IPS DF 6.9 (cell line): ENCODE results near the gene ZHX3.

Experiments
- DNase-seq: peaks from one replicate; pipeline ENCODE4 v3.0.0-alpha.2; 2013; ENCODE audit warnings: low read depth, low spot score
- H3K27ac ChIP-seq: one replicate; pipeline ENCODE4 v1.5.1; 2013; ENCODE audit warnings: low read length, control low read depth
- H3K27me3 ChIP-seq: 2 replicates; pipeline ENCODE4 v1.6.1; 2013; ENCODE audit warnings: mild to moderate bottlenecking, low read length; ENCODE audit not compliant: control insufficient read depth, insufficient read depth
- H3K36me3 ChIP-seq: 2 replicates; pipeline ENCODE4 v1.6.1; 2013; ENCODE audit warnings: low read length; ENCODE audit not compliant: control insufficient read depth, insufficient read depth
- H3K4me1 ChIP-seq: 2 replicates; pipeline ENCODE4 v1.6.1; 2013; ENCODE audit warnings: low read length; ENCODE audit not compliant: control insufficient read depth, insufficient read depth
- H3K4me3 ChIP-seq: 2 replicates; pipeline ENCODE4 v1.5.1; 2013; ENCODE audit warnings: mild to moderate bottlenecking, low read length
- H3K9me3 ChIP-seq: 2 replicates; pipeline ENCODE4 v1.6.1; 2013; ENCODE audit warnings: low read length, inconsistent platforms; ENCODE audit not compliant: control insufficient read depth, insufficient read depth
- WGBS: extraction: QIAGEN DNeasy Blood & Tissue Kit; methylation state at CpG from one replicate; pipeline ENCODE4 v1.1.7; 2013; ENCODE audit warnings: mixed read lengths, missing lambda C conversion rate; ENCODE audit not compliant: insufficient read length, insufficient coverage; 5-methylcytosine and 5-hydroxymethylcytosine counted together

The ZHX3 gene

DNA sequence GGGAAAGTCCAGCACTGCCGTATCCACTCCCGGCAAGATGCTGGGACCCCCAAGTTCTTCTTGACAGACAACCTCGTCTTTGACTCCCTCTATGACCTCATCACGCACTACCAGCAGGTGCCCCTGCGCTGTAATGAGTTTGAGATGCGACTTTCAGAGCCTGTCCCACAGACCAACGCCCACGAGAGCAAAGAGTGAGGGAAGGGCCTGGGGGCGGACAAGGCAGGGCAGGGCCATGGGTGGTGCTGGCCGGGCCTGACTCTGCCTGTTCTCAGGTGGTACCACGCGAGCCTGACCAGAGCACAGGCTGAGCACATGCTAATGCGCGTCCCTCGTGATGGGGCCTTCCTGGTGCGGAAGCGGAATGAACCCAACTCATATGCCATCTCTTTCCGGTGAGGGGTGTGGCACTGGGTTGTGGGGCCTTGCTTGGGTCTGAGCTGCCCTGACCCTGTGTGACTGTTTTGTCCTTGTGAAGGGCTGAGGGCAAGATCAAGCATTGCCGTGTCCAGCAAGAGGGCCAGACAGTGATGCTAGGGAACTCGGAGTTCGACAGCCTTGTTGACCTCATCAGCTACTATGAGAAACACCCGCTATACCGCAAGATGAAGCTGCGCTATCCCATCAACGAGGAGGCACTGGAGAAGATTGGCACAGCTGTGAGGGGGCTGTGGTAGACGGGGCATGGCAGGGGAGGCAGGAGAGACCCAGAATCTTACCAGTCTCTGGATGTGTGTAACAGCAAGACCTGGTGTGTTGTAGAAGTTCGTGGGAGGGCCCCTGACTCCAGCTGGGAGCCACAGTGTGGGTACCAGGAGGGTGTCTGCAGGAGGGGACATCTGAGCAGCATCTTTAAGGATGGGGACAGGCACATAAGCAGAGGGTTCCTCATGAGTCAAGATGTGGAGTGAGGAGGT is 151.1 kb downstream of the ZHX3 start:
- Histone ChIP-seq H3K4me1 (no peaks in the 10 kb centered on the region), H3K36me3 (peaks cover 77% of the 10 kb centered on the region), H3K27ac (no peak overlapping the region), H3K27me3 (no peaks in the 10 kb centered on the region), H3K9me3 (no peaks in the 10 kb centered on the region), H3K4me3 (no peak overlapping the region)
- DNase-seq: no peak
- WGBS: no CpG with 5 or more reads among the region's 27 CpGs

DNA sequence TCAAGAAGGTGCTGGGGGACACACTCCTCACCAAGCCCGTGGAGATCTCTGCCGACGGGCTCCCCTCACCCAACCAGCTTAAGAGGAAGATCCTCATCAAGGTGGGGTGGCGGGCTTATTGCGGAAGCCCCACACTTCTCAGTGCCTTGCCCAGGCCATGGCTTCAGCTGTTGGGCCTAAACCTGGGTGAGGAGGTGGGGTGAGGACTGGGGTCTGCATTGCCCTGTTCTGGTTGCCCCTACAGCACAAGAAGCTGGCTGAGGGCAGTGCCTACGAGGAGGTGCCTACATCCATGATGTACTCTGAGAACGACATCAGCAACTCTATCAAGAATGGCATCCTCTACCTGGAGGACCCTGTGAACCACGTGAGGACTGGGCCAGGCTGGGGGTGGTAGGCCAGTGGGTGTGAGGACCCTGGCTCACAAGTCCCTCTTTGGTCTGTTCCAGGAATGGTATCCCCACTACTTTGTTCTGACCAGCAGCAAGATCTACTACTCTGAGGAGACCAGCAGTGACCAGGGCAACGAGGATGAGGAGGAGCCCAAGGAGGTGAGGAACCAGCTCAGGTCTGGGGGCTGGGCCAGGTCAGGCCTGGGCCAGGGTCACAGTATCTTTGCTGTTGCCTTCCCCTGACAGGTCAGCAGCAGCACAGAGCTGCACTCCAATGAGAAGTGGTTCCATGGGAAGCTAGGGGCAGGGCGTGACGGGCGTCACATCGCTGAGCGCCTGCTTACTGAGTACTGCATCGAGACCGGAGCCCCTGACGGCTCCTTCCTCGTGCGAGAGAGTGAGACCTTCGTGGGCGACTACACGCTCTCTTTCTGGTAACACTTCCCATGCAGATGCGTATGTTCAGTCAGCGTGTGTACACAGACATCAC is 152.3 kb downstream of the ZHX3 start:
- Histone ChIP-seq H3K27me3 (no peaks in the 10 kb centered on the region), H3K4me3 (no peak overlapping the region), H3K4me1 (no peaks in the 10 kb centered on the region), H3K36me3 (peaks cover 72% of the 10 kb centered on the region), H3K9me3 (no peaks in the 10 kb centered on the region), H3K27ac (no peak overlapping the region)
- WGBS: no CpG with 5 or more reads among the region's 24 CpGs
- DNase-seq: no peak

DNA sequence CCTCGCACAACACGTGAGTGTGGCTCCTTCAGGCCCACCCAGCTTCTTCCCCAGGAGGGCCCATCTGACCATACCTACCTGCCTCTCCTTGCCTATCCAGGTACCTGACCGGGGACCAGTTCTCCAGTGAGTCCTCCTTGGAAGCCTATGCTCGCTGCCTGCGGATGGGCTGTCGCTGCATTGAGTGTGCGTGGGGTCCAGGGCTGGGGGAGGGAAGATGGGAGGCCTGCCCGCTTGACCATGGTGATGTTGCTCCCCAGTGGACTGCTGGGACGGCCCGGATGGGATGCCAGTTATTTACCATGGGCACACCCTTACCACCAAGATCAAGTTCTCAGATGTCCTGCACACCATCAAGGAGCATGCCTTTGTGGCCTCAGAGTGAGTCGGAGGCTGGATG is 153.7 kb downstream of the ZHX3 start:
- no peak overlapping the region for H3K27ac ChIP-seq
- H3K4me1 ChIP-seq: no peaks in the 10 kb centered on the region

DNA sequence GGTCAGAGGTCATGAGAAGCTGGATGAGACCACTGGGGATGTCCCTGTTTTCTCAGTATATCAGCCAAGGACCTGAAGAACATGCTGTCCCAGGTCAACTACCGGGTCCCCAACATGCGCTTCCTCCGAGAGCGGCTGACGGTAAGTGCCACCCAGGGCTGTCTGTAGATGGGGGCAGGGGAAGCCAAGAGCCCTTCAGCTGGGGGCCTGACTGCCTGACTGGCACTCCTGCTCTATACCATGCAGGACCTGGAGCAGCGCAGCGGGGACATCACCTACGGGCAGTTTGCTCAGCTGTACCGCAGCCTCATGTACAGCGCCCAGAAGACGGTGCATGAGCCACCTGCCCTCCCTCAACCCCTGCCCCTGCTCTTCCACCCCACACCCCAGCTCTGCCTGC is 155.1 kb downstream of the ZHX3 start:
- Histone ChIP-seq H3K27ac (no peak overlapping the region), H3K27me3 (no peaks in the 10 kb centered on the region), H3K4me1 (no peaks in the 10 kb centered on the region; the same call in 1 of the 2 replicates), H3K4me3 (no peak overlapping the region), H3K36me3 (peaks cover 56% of the 10 kb centered on the region), H3K9me3 (no peaks in the 10 kb centered on the region)
- DNase-seq: no peak
- WGBS: no CpG with 5 or more reads among the region's 11 CpGs

More for the DNA sequence above, 153.7 kb downstream of the ZHX3 start:
- Histone ChIP-seq H3K27me3 (no peaks in the 10 kb centered on the region), H3K4me3 (no peak overlapping the region), H3K36me3 (peaks cover 67% of the 10 kb centered on the region), H3K9me3 (no peaks in the 10 kb centered on the region)
- DNase-seq: no peak
- no CpG with 5 or more reads among the region's 11 CpGs for WGBS

DNA sequence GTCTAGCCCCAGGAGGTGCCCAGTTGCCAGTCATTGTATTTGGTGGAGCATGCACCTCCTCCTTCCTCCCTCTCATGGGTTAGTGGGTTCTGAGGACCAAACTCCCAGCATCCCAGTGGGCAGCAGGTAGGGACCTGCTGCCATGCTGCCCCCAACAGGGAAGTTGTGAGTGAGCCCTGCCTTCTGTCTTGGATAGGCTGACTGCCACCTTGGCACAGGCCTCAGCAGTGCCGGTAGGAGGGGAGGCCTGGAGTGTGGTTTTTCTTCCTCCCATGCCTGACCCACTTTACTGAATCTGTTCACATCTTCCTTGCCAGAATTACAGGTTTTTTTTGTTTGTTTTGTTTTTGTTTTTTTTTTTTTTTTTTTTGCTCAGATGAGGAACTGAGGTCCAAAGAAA is 155.6 kb downstream of the ZHX3 start:
- no peak for DNase-seq
- Histone ChIP-seq H3K4me1 (peaks cover 1% of the 10 kb centered on the region; the same call in 1 of the 2 replicates), H3K9me3 (no peaks in the 10 kb centered on the region), H3K27me3 (no peaks in the 10 kb centered on the region), H3K4me3 (no peak overlapping the region), H3K36me3 (peaks cover 52% of the 10 kb centered on the region), H3K27ac (no peak overlapping the region)
- no CpG with 5 or more reads among the region's 1 CpG for WGBS

DNA sequence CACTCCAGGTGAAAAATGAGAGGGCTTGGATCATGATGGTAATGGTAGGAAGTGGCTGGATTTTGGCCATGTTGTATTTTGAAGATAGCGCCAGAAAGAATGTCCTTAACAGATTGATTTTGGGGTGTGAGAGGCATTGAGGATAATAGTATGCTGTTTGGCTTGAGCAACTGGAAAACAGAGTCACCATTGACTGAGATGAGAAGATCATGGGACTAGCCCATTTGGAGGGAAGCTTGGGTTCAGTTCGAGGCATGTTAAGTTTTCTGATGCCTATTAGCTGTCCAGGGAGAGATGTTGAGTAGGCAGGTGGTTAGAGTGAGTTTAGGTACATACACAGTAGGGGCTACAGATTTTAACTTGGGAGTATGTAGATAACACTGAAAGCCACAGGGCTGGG is 156.8 kb downstream of the ZHX3 start:
- WGBS: no CpG with 5 or more reads among the region's 2 CpGs

DNA sequence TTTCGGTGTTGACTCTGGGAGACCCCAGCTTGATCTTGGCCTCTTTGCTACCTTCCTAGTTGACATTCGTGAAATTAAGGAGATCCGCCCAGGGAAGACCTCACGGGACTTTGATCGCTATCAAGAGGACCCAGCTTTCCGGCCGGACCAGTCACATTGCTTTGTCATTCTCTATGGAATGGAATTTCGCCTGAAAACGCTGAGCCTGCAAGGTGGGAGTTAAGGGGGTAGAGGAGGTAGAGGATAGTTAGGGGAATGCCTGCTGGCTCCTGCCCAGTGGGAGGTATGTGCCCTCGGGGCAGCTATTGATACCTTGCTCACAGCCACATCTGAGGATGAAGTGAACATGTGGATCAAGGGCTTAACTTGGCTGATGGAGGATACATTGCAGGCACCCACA is 158.0 kb downstream of the ZHX3 start:
- H3K27ac ChIP-seq: no peak overlapping the region
- H3K9me3 ChIP-seq: no peaks in the 10 kb centered on the region
- H3K4me1 ChIP-seq: peaks cover 1% of the 10 kb centered on the region; the same call in 1 of the 2 replicates
- H3K27me3 ChIP-seq: no peaks in the 10 kb centered on the region
- no peak for DNase-seq
- no CpG with 5 or more reads among the region's 10 CpGs for WGBS
- peaks cover 29% of the 10 kb centered on the region for H3K36me3 ChIP-seq
- H3K4me3 ChIP-seq: no peak overlapping the region

More for the DNA sequence above, 156.8 kb downstream of the ZHX3 start:
- no peak for DNase-seq
- peaks cover 40% of the 10 kb centered on the region for H3K36me3 ChIP-seq
- H3K4me1 ChIP-seq: peaks cover 1% of the 10 kb centered on the region; the same call in 1 of the 2 replicates
- no peaks in the 10 kb centered on the region for H3K9me3 ChIP-seq
- no peak overlapping the region for H3K27ac ChIP-seq
- H3K4me3 ChIP-seq: no peak overlapping the region
- no peaks in the 10 kb centered on the region for H3K27me3 ChIP-seq

DNA sequence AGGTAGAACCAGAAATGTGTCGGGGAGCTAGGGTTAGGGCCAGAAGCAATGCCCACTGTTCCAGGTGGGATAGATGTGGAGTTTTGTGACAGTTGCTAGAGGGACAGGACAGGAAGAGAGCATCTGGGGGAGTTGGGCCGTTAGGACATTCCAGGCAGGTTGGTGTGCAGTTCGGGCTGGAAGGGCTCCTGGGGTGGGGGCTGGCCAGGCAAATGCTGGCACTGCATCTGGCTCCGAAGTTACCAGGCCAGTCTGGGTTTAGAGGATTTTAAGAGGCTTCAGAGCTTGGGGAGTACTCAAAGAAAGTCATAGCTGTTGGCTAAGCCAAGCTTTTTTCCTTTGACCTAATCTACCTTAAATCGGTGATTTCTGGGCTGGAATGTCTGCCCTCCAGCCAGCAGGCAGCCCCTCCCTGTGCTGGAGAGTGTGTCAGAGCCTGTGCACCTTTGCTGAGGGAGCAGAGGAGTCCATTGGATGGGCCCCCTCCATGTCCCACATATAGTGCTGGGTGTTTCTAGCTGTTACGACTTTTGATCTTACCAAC is 159.4 kb downstream of the ZHX3 start:
- Histone ChIP-seq H3K36me3 (peaks cover 16% of the 10 kb centered on the region), H3K9me3 (no peaks in the 10 kb centered on the region), H3K4me1 (peaks cover 1% of the 10 kb centered on the region), H3K4me3 (no peak overlapping the region), H3K27ac (no peak overlapping the region), H3K27me3 (no peaks in the 10 kb centered on the region)
- WGBS: no CpG with 5 or more reads among the region's 6 CpGs
- DNase-seq: no peak

DNA sequence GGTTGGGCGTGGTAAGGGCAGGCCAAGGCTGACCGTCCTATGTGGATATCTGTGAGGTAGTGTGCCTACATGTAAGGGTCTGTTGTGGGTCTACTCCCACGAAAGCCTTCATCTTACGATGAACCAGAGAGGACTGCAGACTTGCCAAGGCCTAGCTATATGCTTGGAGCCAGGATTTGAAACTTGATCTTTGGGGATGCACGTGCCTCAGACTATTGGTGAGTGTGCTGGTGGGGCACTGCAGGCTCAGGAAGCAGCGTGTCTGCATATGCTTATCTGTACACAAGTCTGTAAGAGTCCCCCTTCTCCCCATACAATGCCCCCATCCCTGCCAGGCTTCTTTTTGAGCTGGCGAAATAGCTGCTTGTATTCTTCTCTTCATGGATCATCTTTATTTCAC is 162.3 kb downstream of the ZHX3 start:
- Histone ChIP-seq H3K36me3 (peaks cover 6% of the 10 kb centered on the region), H3K9me3 (no peaks in the 10 kb centered on the region), H3K27ac (no peak overlapping the region), H3K4me3 (no peak overlapping the region), H3K27me3 (no peaks in the 10 kb centered on the region), H3K4me1 (peaks cover 1% of the 10 kb centered on the region)
- no CpG with 5 or more reads among the region's 7 CpGs for WGBS
- no peak for DNase-seq
